SK-N-SH (cell line): Measurements from ENCODE around the gene DOCK4. TPM values are rescaled to one million over a fixed set of nuclear protein-coding genes. Genes with fewer than 3 reads are reported as not detected.

ENCODE experiments used
- CTCF ChIA-PET: fragments of 300-600, 350-600 bp; formaldehyde crosslinking; extraction: SDS; loops from one replicate; lab custom pipeline; 2021; lab: Yijun Ruan, JAX
- POLR2A ChIA-PET: fragments of 350-600 bp; sonication (Branson Sonifier 250); formaldehyde crosslinking; extraction: SDS; loops from one replicate; lab custom pipeline; 2020; ENCODE audit warnings: antibody characterized with exemption, inconsistent platforms; lab: Yijun Ruan, JAX
- DNase-seq: peaks from one replicate; pipeline ENCODE4 v3.0.0; 2012
- H2AFZ ChIP-seq: fragments of 200-600 bp; sonication (generic); 2 replicates; pipeline ENCODE4 v1.8.1; 2016; ENCODE audit warnings: antibody characterized with exemption, mild to moderate bottlenecking, low read depth
- H3F3A ChIP-seq: fragments of 200-600 bp; sonication (generic); replicated peaks from 2 replicates; pipeline ENCODE3; 2016; ENCODE audit warnings: antibody characterized with exemption, mild to moderate bottlenecking; ENCODE audit not compliant: insufficient read depth
- H3K27ac ChIP-seq, 2 experiments: fragments of 200-500 bp in 1 of 2; fragments of 200-600 bp in 1 of 2; sonication (Bioruptor generic) in 1 of 2; sonication (generic), shearing (Covaris generic) in 1 of 2; 2 replicates each; pipeline versions ENCODE4 v1.5.1 to v1.6.1; 2014 to 2016; ENCODE audit warnings: low read depth in 2 of 2, inconsistent platforms in 1 of 2, low read length in 1 of 2, mild to moderate bottlenecking in 1 of 2, mixed read lengths in 1 of 2
- H3K27me3 ChIP-seq: fragments of 200-600 bp; sonication (generic), shearing (Covaris generic); 2 replicates; pipeline ENCODE4 v1.6.1; 2016; ENCODE audit warnings: mixed run types; ENCODE audit not compliant: insufficient read depth
- H3K36me3 ChIP-seq, 2 experiments: fragments of 200-500 bp in 1 of 2; fragments of 200-600 bp in 1 of 2; sonication (Bioruptor generic) in 1 of 2; sonication (generic) in 1 of 2; replicated peaks in 1 of 2; 2 replicates each; pipeline versions ENCODE3 to v1.5.1; 2014 to 2016; ENCODE audit warnings: low read length in 1 of 2, mild to moderate bottlenecking in 1 of 2; ENCODE audit not compliant: insufficient read depth in 2 of 2, control insufficient read depth in 1 of 2
- H3K4me1 ChIP-seq, 2 experiments: fragments of 200-500 bp in 1 of 2; fragments of 200-600 bp in 1 of 2; sonication (Bioruptor generic) in 1 of 2; sonication (generic), shearing (Covaris generic) in 1 of 2; 2 replicates each; pipeline versions ENCODE4 v1.5.1 to v1.6.1; 2014 to 2016; ENCODE audit warnings: low read depth in 1 of 2, low read length in 1 of 2, mixed run types in 1 of 2; ENCODE audit not compliant: insufficient read depth in 2 of 2, control insufficient read depth in 1 of 2
- H3K4me2 ChIP-seq: fragments of 200-600 bp; sonication (generic), shearing (Covaris generic); 2 replicates; pipeline ENCODE4 v1.6.1; 2017; ENCODE audit warnings: mixed run types
- H3K4me3 ChIP-seq, 2 experiments: fragments of 200-500 bp in 1 of 2; fragments of 200-600 bp in 1 of 2; sonication (Bioruptor generic) in 1 of 2; sonication (generic), shearing (Covaris generic) in 1 of 2; 2 replicates each; pipeline versions ENCODE4 v1.5.1 to v1.8.1; 2014 to 2016; ENCODE audit warnings: low read depth in 2 of 2, inconsistent platforms in 1 of 2, low read length in 1 of 2, mild to moderate bottlenecking in 1 of 2, mixed read lengths in 1 of 2, moderate library complexity in 1 of 2
- H3K79me2 ChIP-seq: fragments of 200-600 bp; sonication (generic); 2 replicates; pipeline ENCODE4 v1.8.1; 2017; ENCODE audit warnings: mild to moderate bottlenecking; ENCODE audit not compliant: insufficient read depth
- H3K9ac ChIP-seq: fragments of 200-600 bp; sonication (generic); 2 replicates; pipeline ENCODE4 v1.6.1; 2017; ENCODE audit warnings: mixed run types
- H3K9me2 ChIP-seq: fragments of 200-600 bp; sonication (generic); 2 replicates; pipeline ENCODE4 v1.6.1; 2017; ENCODE audit warnings: mixed run types
- H3K9me3 ChIP-seq: fragments of 200-600 bp; sonication (generic); 2 replicates; pipeline ENCODE4 v1.6.1; 2017; ENCODE audit warnings: mixed run types, mild to moderate bottlenecking, moderate library complexity
- H4K20me1 ChIP-seq: fragments of 200-600 bp; sonication (generic); 2 replicates; pipeline ENCODE4 v1.6.1; 2017; ENCODE audit warnings: mild to moderate bottlenecking, mixed run types; ENCODE audit not compliant: insufficient read depth
- EP300 ChIP-seq, 2 experiments: IDR thresholded peaks; 2 replicates each; pipeline versions ENCODE4 v1.4.0 to v1.6.1; 2012; ENCODE audit warnings: borderline replicate concordance in 1 of 2, low read depth in 1 of 2, low read length in 1 of 2
- EZH2phosphoT487 ChIP-seq: fragments of 200-600 bp; sonication (generic); IDR thresholded peaks from 2 replicates; pipeline ENCODE4 v1.6.1; 2017; ENCODE audit warnings: low read depth, mixed run types, mild to moderate bottlenecking, antibody characterized with exemption, moderate library complexity, borderline replicate concordance
- FOXJ3 ChIP-seq: sonication (generic); formaldehyde crosslinking; IDR thresholded peaks from 2 replicates; pipeline ENCODE4 v1.5.1; 2020; ENCODE audit warnings: mild to moderate bottlenecking, missing genetic modification reagents
- FOXM1 ChIP-seq: IDR thresholded peaks from 2 replicates; pipeline ENCODE4 v1.4.0; 2012; ENCODE audit warnings: low read depth, mild to moderate bottlenecking
- GABPA ChIP-seq: IDR thresholded peaks from 2 replicates; pipeline ENCODE4 v1.4.0; 2012; ENCODE audit warnings: low read depth, mild to moderate bottlenecking
- GATA2 ChIP-seq: sonication (generic); formaldehyde crosslinking; IDR thresholded peaks from 2 replicates; pipeline ENCODE4 v1.5.0; 2020; ENCODE audit warnings: mild to moderate bottlenecking, missing genetic modification reagents
- IRF3 ChIP-seq: fragments of 150-350 bp; IDR thresholded peaks from 2 replicates; pipeline ENCODE4 v1.6.1; 2016; ENCODE audit warnings: mild to moderate bottlenecking, low read depth, low read length
- JUND ChIP-seq: IDR thresholded peaks from 2 replicates; pipeline ENCODE4 v1.4.0; 2012
- MEF2A ChIP-seq: IDR thresholded peaks from 2 replicates; pipeline ENCODE4 v1.4.0; 2012; ENCODE audit warnings: low read depth, borderline replicate concordance
- PBX3 ChIP-seq: IDR thresholded peaks from 2 replicates; pipeline ENCODE4; 2012
- RAD21 ChIP-seq: IDR thresholded peaks from 2 replicates; pipeline ENCODE4 v1.6.1; 2012; ENCODE audit warnings: mild to moderate bottlenecking, low read length
- RFX5 ChIP-seq: IDR thresholded peaks from 2 replicates; pipeline ENCODE4 v1.6.1; 2012; ENCODE audit warnings: mild to moderate bottlenecking, improper control_type of control experiment, low read length
- RXRA ChIP-seq: IDR thresholded peaks from 2 replicates; pipeline ENCODE4 v1.4.0; 2012; ENCODE audit warnings: low read depth, mild to moderate bottlenecking, borderline replicate concordance
- TCF12 ChIP-seq: IDR thresholded peaks from 2 replicates; pipeline ENCODE4 v1.4.0; 2012
- TEAD4 ChIP-seq: IDR thresholded peaks from 2 replicates; pipeline ENCODE4 v1.4.0; 2012; ENCODE audit warnings: mild to moderate bottlenecking, borderline replicate concordance; ENCODE audit not compliant: insufficient read depth
- USF1 ChIP-seq: IDR thresholded peaks from 2 replicates; pipeline ENCODE4 v1.4.0; 2012; ENCODE audit warnings: low read depth, borderline replicate concordance
- YY1 ChIP-seq: IDR thresholded peaks from 2 replicates; pipeline ENCODE4 v1.4.0; 2012; ENCODE audit warnings: low read depth, mild to moderate bottlenecking
- ZBTB33 ChIP-seq: IDR thresholded peaks from 2 replicates; pipeline ENCODE4 v1.4.0; 2012; ENCODE audit warnings: low read depth, borderline replicate concordance
- WGBS: methylation state at CpG from one replicate; pipeline ENCODE4 v1.1.6; 2017; ENCODE audit warnings: low lambda C conversion rate; 5-methylcytosine and 5-hydroxymethylcytosine counted together
- polyA plus RNA-seq, 3 experiments: library from polyadenylated mRNA; depleted of rRNA; stranded (reverse); fragments of >200 nt; gene quantifications; 2 replicates each; pipeline ENCODE4 v1.2.3, GENCODE V29; 2012

DOCK4 gene
- polyA plus RNA-seq, 1 of the 3 experiments (the other 2 are of a cell fraction): 8.5 TPM

GRCh38 chr7:111743244-111743847 is 462.9 kb downstream of the DOCK4 start:
- Histone ChIP-seq H3K4me2 (no peak overlapping the region), H3K36me3 (peaks cover 0 to 11% of the 10 kb centered on the region in 2 experiments)
- TF ChIP-seq JUND: no peak
- no peak for TF ChIP-seq RAD21
- no peak for TF ChIP-seq ZBTB33
- no peak for TF ChIP-seq YY1
- no peak for TF ChIP-seq RFX5
- TF ChIP-seq TEAD4: no peak
- TF ChIP-seq USF1: no peak
- TF ChIP-seq GABPA: no peak
- no peak for TF ChIP-seq IRF3
- no peak for TF ChIP-seq MEF2A
- no peak for TF ChIP-seq FOXM1
- no peak for TF ChIP-seq EZH2phosphoT487
- TF ChIP-seq PBX3: no peak
- TF ChIP-seq GATA2: no peak
- TF ChIP-seq TCF12: no peak
- TF ChIP-seq RXRA: no peak
- TF ChIP-seq EP300 (IDR thresholded peaks at IDR 0.05; ENCODE audit: borderline replicate concordance in 1 of 2, low read depth in 1 of 2, low read length in 1 of 2): no peak
- no peak for TF ChIP-seq FOXJ3 (CRISPR knock-in tag)
- TF ChIP-seq, all 33 proteins: peak for 0
- ChIA-PET POLR2A (no interaction called here), CTCF (interaction anchor here (0.7 to 3.8 kb wide), 8 partner anchors 10 to 759 kb away, joined by 3 to 35 read pairs (median 8); partner anchors contain the start of gene LSMEM1)
- H3K9me2 ChIP-seq: no peaks in the 10 kb centered on the region
- H3K4me3 ChIP-seq: no peak overlapping the region
- peaks cover 15% of the 10 kb centered on the region for H3F3A ChIP-seq
- H3K27ac ChIP-seq: no peak overlapping the region; a peak in 1 of 4 replicates
- no peaks in the 10 kb centered on the region for H3K79me2 ChIP-seq
- no peaks in the 10 kb centered on the region for H3K9me3 ChIP-seq
- no peaks in the 10 kb centered on the region for H3K27me3 ChIP-seq
- WGBS: 93% methylated on average over 7 of the region's 7 CpGs
- no peak overlapping the region for H3K9ac ChIP-seq
- H4K20me1 ChIP-seq: no peaks in the 10 kb centered on the region
- H2AFZ ChIP-seq: no peak overlapping the region
- peaks cover 0 to 4% of the 10 kb centered on the region in 2 experiments; a peak in 2 of 4 replicates for H3K4me1 ChIP-seq
- DNase-seq: no peak
